Testis (tissue), 2 donors: ENCODE measurements around the gene PROM2.

Experiments used
- CTCF ChIP-seq, 3 experiments: fragments of 450-650 bp in 2 of 3; fragments of 200-600 bp in 1 of 3; sonication (generic) in 1 of 3; IDR thresholded peaks; one replicate each; pipeline ENCODE4 v1.5.1; 2016 to 2019; ENCODE audit warnings: antibody characterized with exemption in 3 of 3, mild to moderate bottlenecking in 2 of 3, moderate library complexity in 1 of 3
- POLR2A ChIP-seq: fragments of 450-650 bp; IDR thresholded peaks from one replicate; pipeline ENCODE4 v1.6.1; 2017; ENCODE audit warnings: antibody characterized with exemption, mild to moderate bottlenecking, moderate library complexity

- TF ChIP-seq CTCF (IDR thresholded peaks at IDR 0.05) (no peak), POLR2A (no peak)
These were observed 51.6 kb downstream of the PROM2 start for GRCh38 chr2:95325590-95326432.
